DND-41 (cell line): ENCODE results near the gene TTC1.

Experiments used
- EZH2 ChIP-seq: IDR thresholded peaks from 3 replicates; pipeline ENCODE4 v1.6.1; 2012; ENCODE audit warnings: borderline replicate concordance, low read depth, mild to moderate bottlenecking, moderate library complexity, low read length, inconsistent platforms; ENCODE audit not compliant: severe bottlenecking
- TF ChIP-seq, protein P1 (sequence below): IDR thresholded peaks from 2 replicates; pipeline ENCODE4 v1.5.1; 2012; ENCODE audit warnings: borderline replicate concordance, low read length, moderate library complexity, mild to moderate bottlenecking; ENCODE audit not compliant: poor library complexity, severe bottlenecking; ENCODE audit errors: extremely low read depth

DNA sequence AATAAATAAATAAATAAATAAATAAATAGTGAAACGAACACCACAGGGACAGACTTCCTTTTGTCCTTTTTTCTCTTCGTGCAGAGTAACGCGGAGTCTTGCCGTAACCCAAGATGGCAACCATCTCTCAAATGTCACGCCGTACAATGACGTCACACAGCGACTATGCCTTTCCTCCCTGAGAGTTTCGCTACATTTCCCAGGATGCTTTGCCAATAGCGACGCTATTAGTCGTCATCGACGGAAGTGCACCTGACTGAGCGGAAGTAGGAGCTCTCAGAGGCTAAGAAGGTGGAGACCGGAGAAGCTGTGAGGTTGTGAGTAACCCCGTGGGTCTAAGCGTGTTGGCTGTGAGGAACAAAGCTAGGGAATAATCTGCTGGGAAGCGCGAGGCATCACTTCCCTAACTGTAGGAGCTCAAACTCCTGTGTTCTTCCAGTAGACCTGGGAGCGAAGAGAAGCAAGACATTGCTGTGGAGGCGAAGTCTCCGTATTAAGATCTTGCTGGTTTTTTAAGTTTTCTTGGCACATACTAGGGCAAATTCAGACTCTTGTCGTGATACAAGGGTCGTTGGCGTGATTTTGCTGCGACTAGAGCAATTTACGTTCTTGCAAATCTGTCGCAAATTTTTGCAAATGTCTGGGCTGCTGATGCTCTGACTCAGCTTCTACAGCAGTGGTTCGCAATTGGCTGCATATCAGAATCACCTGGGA, at the start of gene TTC1:
- TF ChIP-seq, protein P1, sequence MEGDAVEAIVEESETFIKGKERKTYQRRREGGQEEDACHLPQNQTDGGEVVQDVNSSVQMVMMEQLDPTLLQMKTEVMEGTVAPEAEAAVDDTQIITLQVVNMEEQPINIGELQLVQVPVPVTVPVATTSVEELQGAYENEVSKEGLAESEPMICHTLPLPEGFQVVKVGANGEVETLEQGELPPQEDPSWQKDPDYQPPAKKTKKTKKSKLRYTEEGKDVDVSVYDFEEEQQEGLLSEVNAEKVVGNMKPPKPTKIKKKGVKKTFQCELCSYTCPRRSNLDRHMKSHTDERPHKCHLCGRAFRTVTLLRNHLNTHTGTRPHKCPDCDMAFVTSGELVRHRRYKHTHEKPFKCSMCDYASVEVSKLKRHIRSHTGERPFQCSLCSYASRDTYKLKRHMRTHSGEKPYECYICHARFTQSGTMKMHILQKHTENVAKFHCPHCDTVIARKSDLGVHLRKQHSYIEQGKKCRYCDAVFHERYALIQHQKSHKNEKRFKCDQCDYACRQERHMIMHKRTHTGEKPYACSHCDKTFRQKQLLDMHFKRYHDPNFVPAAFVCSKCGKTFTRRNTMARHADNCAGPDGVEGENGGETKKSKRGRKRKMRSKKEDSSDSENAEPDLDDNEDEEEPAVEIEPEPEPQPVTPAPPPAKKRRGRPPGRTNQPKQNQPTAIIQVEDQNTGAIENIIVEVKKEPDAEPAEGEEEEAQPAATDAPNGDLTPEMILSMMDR: no peak
- no peak for TF ChIP-seq EZH2
